Stimulated activated CD4-positive, alpha-beta T cell treated with anti-CD3 and anti-CD28 coated beads, TNF-alpha, amount 100 ng/mL, for 48 hours (primary cell): Measurements from ENCODE around the gene HPRT1.

ENCODE experiments used
- DNase-seq, 3 donors: peaks; one replicate each; pipeline ENCODE4 v3.0.0-alpha.2; 2020; ENCODE audit warnings: low read depth in 3 of 3

The HPRT1 gene

DNA sequence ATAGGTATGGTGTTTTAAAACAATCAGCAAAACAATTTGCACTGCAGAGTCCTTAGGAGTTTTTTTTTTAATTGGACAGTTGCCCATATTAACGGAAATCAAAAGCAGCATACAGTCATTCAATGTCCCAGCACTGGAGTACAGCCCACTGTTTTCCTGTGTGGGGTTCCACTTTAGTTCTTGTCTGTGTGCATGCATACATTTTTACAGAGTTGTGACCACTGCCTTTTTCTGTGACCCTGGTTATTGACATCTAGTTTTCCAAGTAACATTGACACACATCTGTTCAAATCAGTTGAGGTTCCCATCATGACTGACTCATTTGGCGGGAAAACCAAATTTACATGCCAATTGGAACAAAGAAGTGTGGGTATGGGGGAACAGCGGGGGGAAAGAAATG, 83.3 kb downstream of the HPRT1 start:
- DNase-seq, result no peak

DNA sequence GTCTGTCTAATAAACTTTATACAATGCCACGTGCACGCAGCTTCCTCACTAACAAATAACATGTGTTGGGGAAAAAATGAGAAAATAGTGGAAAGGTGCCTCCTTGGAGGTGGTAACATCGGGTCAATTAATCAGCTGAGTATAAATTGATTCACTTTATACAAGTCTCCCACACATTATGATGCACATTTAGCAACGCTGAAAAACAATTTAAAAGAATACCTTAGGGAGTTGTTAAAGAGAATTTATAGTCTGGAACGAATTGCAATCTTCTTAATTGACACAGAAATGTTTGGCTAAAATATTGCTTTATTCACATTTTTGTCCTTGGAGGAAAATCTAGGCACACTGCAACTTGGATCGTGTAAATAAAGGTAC, 84.2 kb downstream of the HPRT1 start:
- DNase-seq, result no peak

DNA sequence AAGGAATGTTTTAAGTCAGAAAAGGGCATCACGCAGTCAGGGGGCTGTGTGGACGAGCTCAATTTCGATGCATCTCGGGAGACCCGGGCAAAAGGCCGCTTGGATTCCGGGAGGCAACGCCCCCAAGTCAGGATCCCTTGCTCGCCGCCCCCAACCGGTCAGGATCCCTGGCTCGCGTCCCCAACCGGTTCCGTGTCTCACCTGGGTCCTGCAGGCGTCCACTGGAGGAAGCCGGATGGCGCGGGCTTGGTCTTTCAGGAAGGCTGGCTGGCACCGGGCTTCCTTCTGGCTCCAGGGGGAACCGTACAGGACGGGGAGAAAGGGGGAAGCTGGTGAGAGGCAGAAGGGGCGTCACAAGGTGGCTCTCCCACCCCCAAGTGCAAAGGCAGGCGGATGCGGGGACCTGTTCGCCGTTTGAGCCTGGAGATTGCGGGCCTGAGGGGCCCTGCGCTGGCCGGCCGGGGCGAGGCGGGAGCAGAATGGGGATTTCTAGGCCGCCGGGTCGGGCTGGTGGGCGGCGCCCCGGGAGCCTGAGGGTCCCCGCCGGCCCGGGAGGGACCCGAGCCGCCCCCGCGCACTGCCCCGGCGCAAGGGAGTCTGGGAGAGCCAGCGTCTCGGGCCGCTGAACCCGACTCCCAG, 84.7 kb downstream of the HPRT1 start:
- no peak for DNase-seq

DNA sequence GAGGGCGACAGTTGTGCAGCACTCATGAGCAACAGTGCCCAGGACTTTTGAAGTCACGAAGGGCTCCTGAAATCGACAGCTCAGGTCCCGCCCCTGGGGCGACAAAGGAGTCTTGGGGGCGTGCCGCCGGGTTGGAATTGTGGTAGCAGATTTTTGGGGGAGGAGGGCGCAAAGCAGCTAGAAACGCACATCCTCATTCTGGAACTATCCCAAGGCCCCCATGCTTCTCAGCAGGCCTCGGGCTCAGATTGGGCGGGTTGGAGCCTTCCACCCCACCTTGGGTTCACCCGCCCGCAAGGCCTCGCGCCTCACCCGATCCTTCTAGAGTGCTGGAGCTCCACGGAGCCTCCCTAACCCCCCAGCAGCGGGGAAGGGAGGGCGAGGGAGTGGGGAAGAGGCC, 85.5 kb downstream of the HPRT1 start:
- DNase-seq, result no peak

DNA sequence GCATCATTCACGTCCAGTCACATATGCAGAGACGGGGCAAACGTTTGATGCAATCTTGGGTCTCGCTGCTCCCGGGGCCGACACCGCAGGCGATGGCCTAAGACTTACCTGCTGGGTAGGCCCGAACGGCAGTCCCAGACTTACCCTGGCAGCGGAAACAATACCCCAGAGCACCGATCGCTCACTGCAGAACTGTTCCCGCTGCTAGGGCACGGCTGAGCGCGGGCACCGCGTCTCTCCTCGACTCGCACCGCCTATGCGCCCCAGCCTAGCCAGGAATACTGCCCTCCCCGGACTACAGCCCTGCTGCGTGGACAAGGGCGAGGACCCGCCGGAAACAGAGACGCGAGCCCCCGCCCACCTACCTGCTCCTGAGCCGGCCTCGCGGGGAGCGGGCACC, 86.2 kb downstream of the HPRT1 start:
- no peak for DNase-seq

DNA sequence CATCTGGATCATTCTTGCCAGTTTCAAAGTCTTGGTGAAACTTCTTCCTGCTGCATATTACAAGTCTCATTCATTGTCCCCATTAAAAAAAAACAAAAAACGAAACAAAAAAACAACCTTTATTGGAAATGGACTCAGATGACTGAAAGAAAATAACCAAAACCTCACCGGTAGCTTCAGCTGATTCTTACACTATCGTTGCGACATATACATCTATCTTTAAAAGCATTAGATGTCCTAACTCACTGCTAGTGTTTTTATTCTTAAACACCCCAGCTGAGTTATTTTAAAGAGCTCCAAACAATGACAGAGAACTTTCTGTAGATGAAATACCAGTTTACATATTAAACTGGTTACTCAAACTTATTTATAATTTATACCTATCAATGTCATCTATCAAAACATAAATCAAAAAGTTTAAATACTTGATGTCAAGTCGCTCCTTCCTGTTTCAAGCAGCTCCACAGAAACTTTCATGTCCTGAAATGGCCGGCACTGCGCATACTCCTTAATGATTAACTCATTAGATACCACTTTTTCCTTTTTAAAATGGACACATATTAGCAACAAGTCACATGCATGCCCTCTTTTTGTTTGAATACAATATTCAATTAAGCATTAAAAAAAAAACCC, 87.2 kb downstream of the HPRT1 start:
- DNase-seq, result no peak

DNA sequence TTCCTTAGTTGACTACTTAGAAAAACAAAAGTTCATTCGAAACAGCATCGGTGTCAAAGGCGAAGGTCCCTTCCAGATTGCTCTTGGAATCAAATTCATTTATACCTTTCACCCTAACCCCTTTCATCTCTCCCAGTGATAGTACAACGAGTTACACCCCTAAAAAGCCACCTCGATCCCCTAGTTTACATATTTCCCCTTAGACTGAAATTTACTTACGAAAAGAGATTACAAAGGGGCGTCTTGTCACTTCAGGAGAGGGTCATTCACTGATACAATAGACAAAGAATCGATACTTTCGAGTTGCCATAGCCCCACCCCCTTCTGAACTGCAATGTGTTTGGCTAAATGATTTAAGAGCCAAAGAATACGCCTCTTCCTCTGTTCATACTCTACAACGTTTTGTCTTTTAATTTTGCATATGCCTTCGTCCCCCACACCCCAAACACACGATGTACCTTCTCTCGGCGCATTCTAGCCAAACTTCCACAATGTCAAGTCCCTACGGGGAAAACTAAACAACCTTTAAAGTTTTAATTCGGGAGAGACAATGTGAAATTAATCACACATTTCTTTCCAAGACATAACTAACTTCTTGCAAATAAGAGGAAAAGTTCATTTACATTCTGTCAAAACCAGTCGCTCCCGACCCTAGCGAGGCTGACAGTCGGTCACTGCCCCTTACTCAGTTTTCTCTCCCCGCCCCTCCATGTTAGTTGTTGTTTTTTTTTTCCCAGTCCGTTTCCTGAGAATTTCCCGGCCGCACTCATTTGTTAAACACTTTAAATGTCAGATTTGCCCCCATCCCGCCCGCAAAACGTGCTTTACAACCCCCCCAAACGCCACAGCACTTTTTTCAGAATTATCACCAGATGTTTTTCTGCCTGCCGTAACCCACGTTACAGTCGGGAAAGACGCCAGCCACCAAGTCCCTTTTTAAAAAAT, 88.6 kb downstream of the HPRT1 start:
- DNase-seq, result no peak
